Raji (cell line): ENCODE measurements around the gene CST7.

ENCODE experiments used
- POLR2A ChIP-seq: IDR thresholded peaks from 2 replicates; pipeline ENCODE4 v1.6.1; 2011; ENCODE audit warnings: low read depth, low read length, control low read depth; ENCODE audit not compliant: insufficient read depth

The CST7 gene

GRCh38 chr20:24958506-24959385 is 9.7 kb downstream of the CST7 start:
- TF ChIP-seq POLR2A: no peak

GRCh38 chr20:24959591-24960301 is 10.7 kb downstream of the CST7 start:
- no peak for TF ChIP-seq POLR2A

DNA sequence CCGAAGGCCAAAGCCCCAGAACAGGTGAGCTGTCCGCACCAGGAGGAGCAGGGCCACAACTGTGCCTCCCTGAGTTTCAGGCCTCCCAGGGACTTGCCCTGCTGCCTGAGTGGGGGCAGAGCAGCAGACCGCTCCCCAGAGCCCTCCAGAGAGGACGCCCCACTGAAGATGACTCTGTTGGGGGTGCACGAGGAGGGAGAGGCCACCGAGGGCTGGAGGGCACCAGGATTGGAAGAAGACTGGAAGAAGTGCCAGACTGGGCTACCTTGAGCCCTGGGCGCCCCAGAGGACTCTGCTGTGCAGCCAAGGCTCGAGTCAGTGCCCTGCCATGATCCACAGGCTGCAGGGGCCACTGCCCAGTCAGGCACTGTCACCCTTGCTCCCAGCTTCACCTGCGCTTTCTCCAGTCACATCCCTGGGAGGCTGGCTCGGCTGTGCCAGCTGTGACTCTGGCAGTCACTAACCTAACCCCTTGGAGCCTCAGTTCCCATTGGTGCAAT is 11.3 kb downstream of the CST7 start:
- TF ChIP-seq POLR2A: no peak

GRCh38 chr20:24960861-24961260 is 11.8 kb downstream of the CST7 start:
- no peak for TF ChIP-seq POLR2A

- no peak for TF ChIP-seq POLR2A
These were observed 12.5 kb downstream of the CST7 start for GRCh38 chr20:24961384-24962181.

- no peak for TF ChIP-seq POLR2A
These were observed 13.1 kb downstream of the CST7 start for GRCh38 chr20:24962182-24962492.

DNA sequence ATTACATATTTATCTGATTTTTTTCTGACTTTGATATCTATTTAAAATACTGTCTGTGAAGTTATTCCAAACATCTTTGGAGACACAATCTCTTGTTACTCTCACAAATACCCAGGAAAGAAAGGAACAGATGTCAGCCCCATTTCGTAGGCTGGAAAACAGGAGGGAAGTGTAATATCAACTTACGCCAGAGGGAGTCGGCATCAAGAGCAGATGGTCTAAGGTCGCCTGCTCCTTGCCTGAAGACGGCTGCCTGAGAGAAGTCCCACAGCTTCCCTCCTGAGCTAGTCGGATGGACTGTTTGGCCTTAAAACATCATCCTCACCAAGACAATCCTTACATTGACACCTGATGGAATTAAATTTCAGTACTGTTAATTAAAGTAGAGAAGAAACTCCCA is 13.4 kb downstream of the CST7 start:
- TF ChIP-seq POLR2A: no peak

DNA sequence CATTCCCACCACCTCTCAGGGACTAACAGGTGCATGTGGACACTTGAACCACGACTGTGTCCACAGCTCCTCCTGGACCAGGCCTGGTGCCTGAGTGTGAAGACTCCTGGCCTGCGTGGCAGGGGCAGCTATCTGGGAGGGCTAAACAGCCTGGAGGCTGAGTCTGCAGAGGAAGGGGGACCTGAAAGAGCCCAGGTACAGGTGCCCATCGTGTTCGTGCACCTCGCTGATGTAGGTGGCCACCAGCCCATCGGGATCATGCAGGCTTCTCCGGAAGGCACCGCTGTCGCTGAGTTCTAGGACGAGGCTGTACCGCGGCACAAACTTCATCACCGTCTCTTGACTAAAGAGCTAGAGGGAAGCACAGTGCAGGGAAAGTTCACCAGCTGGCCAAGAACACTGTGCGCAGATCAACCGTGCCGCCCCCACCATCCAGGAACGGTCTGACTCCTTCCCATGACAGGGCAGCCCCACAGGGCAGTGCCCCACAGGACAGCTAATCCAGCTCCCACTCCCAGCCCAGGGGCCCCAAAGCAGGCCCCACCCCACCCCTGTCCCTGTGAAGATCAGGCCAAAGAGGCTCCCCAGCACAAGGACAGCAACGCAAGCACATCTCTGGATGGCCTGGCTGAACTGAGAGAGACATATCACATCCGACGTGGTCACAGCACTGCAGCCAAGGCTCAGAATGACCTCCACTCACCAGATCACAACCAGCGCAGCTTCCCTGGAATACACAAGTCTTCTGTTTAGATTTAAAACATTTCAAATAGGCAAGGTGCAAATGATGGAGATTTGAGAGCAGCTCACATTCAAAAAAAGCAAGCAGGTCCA is 14.8 kb downstream of the CST7 start:
- TF ChIP-seq POLR2A: no peak

- no peak for TF ChIP-seq POLR2A
These were observed 15.4 kb downstream of the CST7 start for GRCh38 chr20:24964506-24964840.

DNA sequence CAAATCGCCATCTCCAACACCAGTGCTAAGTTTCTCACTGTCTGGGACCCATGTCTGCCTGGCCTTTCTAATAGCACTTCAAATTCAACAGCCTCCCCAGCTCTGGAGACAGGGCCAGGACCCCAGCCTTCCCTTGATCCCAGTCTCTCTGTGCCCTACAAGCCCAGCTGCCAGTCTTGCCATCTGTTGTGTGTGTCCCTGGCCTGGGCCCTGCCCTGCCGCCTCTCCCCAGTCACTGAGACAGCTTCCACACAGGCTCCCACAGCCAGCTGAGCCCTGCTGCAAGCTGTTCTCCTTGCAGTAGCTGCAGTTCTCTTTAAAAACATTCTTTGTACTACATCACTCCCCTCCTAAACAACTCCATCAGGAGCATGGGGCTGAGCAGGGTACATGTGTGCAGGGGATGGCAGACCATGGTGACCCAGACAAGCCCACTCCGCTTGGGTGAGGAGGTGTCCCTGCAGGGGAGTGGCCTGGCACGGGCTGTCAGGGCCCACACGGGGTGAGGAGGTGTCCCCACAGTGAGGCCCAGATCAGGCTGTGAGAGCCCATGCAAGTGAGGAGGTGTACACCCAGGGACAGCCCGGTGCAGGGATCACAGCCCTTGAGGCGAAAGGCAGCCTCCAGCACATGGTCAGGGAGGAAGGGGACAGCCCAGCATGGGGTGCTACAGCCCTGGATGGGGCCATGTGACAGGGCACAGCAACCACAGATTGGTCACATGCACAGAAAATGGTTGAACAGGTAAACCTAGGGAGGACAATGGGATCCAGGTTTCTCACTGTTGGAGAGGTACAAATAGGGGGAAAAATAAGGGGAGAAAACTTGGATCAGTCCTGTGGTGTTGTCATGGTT is 16.2 kb downstream of the CST7 start:
- TF ChIP-seq POLR2A: no peak

DNA sequence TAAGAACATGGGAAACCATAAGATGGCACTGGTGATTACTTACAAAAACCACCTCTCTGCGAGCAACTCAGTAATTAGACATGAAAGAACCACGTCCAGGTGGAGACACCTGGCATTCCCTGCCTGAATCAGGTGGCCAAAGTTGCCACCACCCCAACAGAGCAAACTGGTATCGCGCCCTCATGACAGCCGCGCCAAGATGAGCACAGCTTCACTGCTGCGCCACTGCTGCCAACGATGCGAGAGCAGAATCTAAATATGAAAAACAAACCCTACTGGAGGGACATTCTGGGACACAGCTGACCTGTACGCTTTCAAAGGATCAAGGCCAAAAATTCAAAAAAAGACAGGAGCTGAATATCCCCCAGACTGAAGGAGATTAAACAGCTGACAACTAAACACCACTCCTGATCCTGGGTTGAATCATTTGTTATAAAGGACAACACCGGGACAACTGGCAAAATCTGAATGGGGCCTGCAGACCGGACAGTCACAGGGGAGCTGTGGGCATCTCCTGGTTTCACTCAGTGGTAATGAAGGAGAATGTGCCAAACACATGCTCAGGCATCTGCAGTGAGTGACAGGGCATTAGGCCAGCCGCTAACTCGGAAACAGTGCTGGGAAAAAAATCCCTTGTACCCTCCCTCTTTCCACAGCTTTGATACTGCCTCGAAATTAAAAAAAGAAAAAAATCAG is 17.4 kb downstream of the CST7 start:
- TF ChIP-seq POLR2A: no peak

DNA sequence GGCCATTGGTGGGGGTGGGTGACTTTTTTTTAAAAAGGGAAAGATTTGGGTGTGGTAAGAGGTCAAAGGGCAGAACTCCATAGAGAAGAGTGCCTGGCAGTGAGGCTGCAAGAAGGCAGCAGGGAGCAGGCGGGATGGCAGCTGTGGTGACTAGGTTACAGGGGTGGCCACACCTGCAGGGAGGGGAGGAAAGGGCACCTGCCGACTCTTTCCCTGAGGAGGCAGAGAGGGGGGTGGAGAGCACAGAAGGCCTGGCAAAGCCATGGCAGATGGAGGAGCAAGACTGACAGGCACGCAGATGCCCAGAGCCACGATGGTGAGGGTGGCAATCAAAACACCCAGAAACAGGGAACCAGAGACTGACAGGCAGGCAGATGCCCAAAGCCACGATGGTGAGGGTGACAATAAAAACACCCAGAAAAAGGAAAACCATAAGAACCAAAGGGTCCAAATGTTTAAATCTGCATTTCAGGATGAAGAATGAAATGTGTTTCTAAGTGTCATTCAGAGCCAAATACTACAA is 19.3 kb downstream of the CST7 start:
- no peak for TF ChIP-seq POLR2A
